Ishikawa (cell line): ENCODE data around the gene ESYT2.

Experiments used
- CEBPB ChIP-seq: IDR thresholded peaks from 2 replicates; pipeline ENCODE4 v1.6.1; 2012
- NFIC ChIP-seq: IDR thresholded peaks from 2 replicates; pipeline ENCODE4 v1.6.1; 2012
- RAD21 ChIP-seq: IDR thresholded peaks from 2 replicates; pipeline ENCODE4 v1.6.1; 2012; ENCODE audit warnings: low read depth
- TAF1 ChIP-seq: IDR thresholded peaks from 2 replicates; pipeline ENCODE4 v1.6.1; 2012; ENCODE audit warnings: low read depth, mild to moderate bottlenecking
- TF ChIP-seq, protein P1 (sequence below): IDR thresholded peaks from 2 replicates; pipeline ENCODE4 v1.6.1; 2012; ENCODE audit warnings: low read depth, mild to moderate bottlenecking

DNA sequence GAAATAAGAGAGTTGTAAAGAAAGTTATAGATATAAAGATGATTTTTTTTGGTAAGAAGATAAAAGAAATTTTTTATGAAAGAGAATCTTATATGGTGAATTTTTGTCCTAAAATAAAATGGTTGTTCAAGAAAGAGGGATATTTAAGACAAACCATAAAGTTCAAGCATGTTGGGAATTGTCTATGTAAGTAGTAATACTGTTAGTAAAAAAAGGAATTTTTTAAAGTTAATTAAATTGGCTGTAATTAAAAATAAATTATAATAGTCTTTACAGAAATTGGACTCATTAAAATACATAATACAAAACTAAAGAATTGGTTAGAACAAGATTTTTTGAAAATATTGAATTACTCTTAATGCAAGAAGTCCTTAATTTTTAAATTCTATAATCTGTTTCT, 17.0 kb upstream of the ESYT2 start:
- TF ChIP-seq RAD21 (no peak), CEBPB (no peak), NFIC (no peak), TAF1 (no peak)
- TF ChIP-seq, protein P1, sequence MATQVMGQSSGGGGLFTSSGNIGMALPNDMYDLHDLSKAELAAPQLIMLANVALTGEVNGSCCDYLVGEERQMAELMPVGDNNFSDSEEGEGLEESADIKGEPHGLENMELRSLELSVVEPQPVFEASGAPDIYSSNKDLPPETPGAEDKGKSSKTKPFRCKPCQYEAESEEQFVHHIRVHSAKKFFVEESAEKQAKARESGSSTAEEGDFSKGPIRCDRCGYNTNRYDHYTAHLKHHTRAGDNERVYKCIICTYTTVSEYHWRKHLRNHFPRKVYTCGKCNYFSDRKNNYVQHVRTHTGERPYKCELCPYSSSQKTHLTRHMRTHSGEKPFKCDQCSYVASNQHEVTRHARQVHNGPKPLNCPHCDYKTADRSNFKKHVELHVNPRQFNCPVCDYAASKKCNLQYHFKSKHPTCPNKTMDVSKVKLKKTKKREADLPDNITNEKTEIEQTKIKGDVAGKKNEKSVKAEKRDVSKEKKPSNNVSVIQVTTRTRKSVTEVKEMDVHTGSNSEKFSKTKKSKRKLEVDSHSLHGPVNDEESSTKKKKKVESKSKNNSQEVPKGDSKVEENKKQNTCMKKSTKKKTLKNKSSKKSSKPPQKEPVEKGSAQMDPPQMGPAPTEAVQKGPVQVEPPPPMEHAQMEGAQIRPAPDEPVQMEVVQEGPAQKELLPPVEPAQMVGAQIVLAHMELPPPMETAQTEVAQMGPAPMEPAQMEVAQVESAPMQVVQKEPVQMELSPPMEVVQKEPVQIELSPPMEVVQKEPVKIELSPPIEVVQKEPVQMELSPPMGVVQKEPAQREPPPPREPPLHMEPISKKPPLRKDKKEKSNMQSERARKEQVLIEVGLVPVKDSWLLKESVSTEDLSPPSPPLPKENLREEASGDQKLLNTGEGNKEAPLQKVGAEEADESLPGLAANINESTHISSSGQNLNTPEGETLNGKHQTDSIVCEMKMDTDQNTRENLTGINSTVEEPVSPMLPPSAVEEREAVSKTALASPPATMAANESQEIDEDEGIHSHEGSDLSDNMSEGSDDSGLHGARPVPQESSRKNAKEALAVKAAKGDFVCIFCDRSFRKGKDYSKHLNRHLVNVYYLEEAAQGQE, result no peak
